CD4-positive, alpha-beta T cell (primary cell): ENCODE data around the gene MUC2. TPM values are rescaled to one million over a fixed set of nuclear protein-coding genes. Genes with fewer than 3 reads are reported as not detected.

ENCODE experiments used
- ATAC-seq: fragments of 200-7000 bp; cut with Tn5 transposase; one replicate; pipeline ENCODE4 v1.10.0; 2022; ENCODE audit warnings: mild to moderate bottlenecking; ENCODE audit not compliant: poor library complexity
- CTCF ChIA-PET: fragments of 350-600 bp; sonication (Branson Sonifier 250); formaldehyde crosslinking; loops from one replicate; lab custom pipeline; 2021; ENCODE audit warnings: antibody characterized with exemption, inconsistent platforms; lab: Charles Lee
- POLR2A ChIA-PET: fragments of 350-600 bp; sonication (Branson Sonifier 250); formaldehyde crosslinking; loops from one replicate; lab custom pipeline; 2021; ENCODE audit warnings: antibody characterized with exemption, inconsistent platforms; lab: Charles Lee
- DNase-seq, 14 experiments: peaks; one replicate each; pipeline ENCODE4 v3.0.0-alpha.2; 2013 to 2020; ENCODE audit warnings: mixed read lengths in 2 of 14
- H3K27ac ChIP-seq, 2 donors: one replicate each; pipeline versions ENCODE4 v1.5.1 to v1.7.0; 2013; ENCODE audit warnings: low read length in 2 of 2, low read depth in 1 of 2, mild to moderate bottlenecking in 1 of 2
- H3K27me3 ChIP-seq, 2 experiments: 1 replicate in 1 of 2; 2 replicates in 1 of 2; pipeline versions ENCODE4 v1.6.1 to v1.7.0; 2013; ENCODE audit warnings: low read length in 2 of 2, control low read depth in 1 of 2, mild to moderate bottlenecking in 1 of 2, moderate library complexity in 1 of 2; ENCODE audit not compliant: insufficient read depth in 2 of 2, control insufficient read depth in 1 of 2
- H3K36me3 ChIP-seq: one replicate; pipeline ENCODE4 v1.6.1; 2013; ENCODE audit warnings: low read length, control low read depth; ENCODE audit not compliant: insufficient read depth
- H3K4me1 ChIP-seq: one replicate; pipeline ENCODE4 v1.6.1; 2013; ENCODE audit warnings: low read length, control low read depth; ENCODE audit not compliant: insufficient read depth
- H3K4me3 ChIP-seq: one replicate; pipeline ENCODE4 v1.5.1; 2013; ENCODE audit warnings: mild to moderate bottlenecking, low read length, moderate library complexity
- H3K9me3 ChIP-seq, 2 experiments: 1 replicate in 1 of 2; 2 replicates in 1 of 2; pipeline versions ENCODE4 v1.6.1 to v1.7.0; 2013; ENCODE audit warnings: low read length in 2 of 2, mild to moderate bottlenecking in 2 of 2, control low read depth in 1 of 2, moderate library complexity in 1 of 2; ENCODE audit not compliant: control insufficient read depth in 1 of 2, insufficient read depth in 1 of 2
- H3K27ac Mint-ChIP-seq: one replicate; pipeline ENCODE4 v1.8.0; 2020; ENCODE audit warnings: mixed read lengths
- H3K27me3 Mint-ChIP-seq: one replicate; pipeline ENCODE4 v1.8.0; 2021; ENCODE audit warnings: mixed read lengths
- H3K36me3 Mint-ChIP-seq: one replicate; pipeline ENCODE4 v1.8.0; 2021; ENCODE audit warnings: low read depth, mixed read lengths
- H3K4me1 Mint-ChIP-seq: one replicate; pipeline ENCODE4 v1.8.0; 2021; ENCODE audit warnings: low read depth, mixed read lengths
- H3K4me3 Mint-ChIP-seq: one replicate; pipeline ENCODE4 v1.8.0; 2020; ENCODE audit warnings: mild to moderate bottlenecking, mixed read lengths
- H3K9me3 Mint-ChIP-seq: one replicate; pipeline ENCODE4 v1.8.0; 2020; ENCODE audit warnings: mixed read lengths
- CTCF ChIP-seq: fragments of 200-600 bp; IDR thresholded peaks from one replicate; pipeline ENCODE4 v1.8.0; 2022; ENCODE audit warnings: antibody characterized with exemption, mild to moderate bottlenecking
- intact Hi-C, 2 experiments: fragments of 100-400 bp; cut with DNase I in 1 of 2; cut with micrococcal nuclease in 1 of 2; formaldehyde crosslinking; loops; one replicate each; pipeline versions ENCODE4 v1.15.1 to v1.9.0; 2023 to 2025; cut with DNase I, micrococcal nuclease
- total RNA-seq, 174 experiments: library from RNA in 2 of 174; stranded (reverse) in 2 of 174; gene quantifications; one replicate each; pipeline ENCODE4 v1.2.3 and lab custom pipeline; 2021 to 2026

Gene MUC2
- total RNA-seq, 2 experiments from 2014 or later: not detected

- Histone ChIP-seq H3K27me3 (no peaks in the 10 kb centered on the region), H3K27ac (no peak overlapping the region), H3K4me3 (no peak overlapping the region), H3K9me3 (peaks cover 0 to 15% of the 10 kb centered on the region in 2 experiments), H3K36me3 (no peaks in the 10 kb centered on the region), H3K4me1 (no peaks in the 10 kb centered on the region)
- no peak overlapping the region for H3K27ac Mint-ChIP-seq
- H3K4me3 Mint-ChIP-seq: no peak overlapping the region
- no peaks in the 10 kb centered on the region for H3K9me3 Mint-ChIP-seq
- DNase-seq (no peak), ATAC-seq (no peak)
- intact Hi-C loops: no loop called here
- CTCF ChIA-PET: no interaction called here
- H3K36me3 Mint-ChIP-seq: no peaks in the 10 kb centered on the region
- no peaks in the 10 kb centered on the region for H3K4me1 Mint-ChIP-seq
- no peak for TF ChIP-seq CTCF
- H3K27me3 Mint-ChIP-seq: no peaks in the 10 kb centered on the region
- POLR2A ChIA-PET: no interaction called here
Measured at GRCh38 chr11:1026641-1027482, 47.8 kb upstream of the MUC2 start.

DNA sequence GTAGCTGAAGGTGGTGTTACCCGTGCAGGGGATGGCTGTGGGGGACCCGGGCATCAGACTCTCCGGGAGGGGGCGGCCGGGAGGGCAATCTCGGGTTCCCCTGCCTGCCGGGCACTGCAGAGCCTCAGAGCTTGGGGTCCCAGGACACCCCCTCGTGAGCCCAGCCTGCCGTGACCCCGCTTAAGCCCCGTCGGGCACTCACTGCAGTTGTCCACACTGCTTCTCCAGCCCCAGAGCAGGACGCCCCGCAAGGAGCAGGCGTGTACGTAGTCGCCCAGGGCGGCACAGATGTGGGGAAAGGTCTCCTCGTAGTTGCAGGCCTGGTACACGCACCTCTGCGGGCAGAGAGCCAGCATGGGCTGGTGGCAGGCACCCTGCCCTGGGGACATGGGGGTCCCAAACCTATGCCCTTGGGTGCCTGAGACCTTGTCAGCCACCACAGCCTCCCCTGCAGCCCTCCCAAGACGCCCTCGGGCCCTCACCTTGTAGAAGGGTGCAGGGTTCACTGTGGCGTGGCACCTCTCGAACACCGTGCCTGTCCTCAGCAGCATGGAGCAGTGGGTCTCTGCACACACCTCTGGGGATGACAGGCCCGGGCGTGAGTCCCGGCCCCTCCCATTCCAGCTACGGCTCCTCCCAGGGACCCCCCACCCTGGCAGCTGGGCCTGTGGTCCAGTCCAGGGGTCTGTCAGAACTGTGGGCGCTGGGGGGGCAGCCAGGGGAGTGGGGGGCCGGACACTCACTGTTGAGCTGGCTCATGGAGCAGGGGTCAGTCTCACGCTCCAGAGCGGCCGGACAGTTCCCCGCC is 47.0 kb upstream of the MUC2 start:
- no peak for DNase-seq
- intact Hi-C loops: no loop called here
- Histone ChIP-seq H3K9me3 (peaks cover 0 to 10% of the 10 kb centered on the region in 2 experiments), H3K27ac (no peak overlapping the region), H3K27me3 (no peaks in the 10 kb centered on the region), H3K4me1 (no peaks in the 10 kb centered on the region), H3K4me3 (no peak overlapping the region), H3K36me3 (no peaks in the 10 kb centered on the region)
- ATAC-seq: no peak
- Mint-ChIP-seq H3K4me3 (no peak overlapping the region), H3K4me1 (no peaks in the 10 kb centered on the region), H3K27me3 (no peaks in the 10 kb centered on the region), H3K27ac (no peak overlapping the region), H3K9me3 (no peaks in the 10 kb centered on the region), H3K36me3 (no peaks in the 10 kb centered on the region)
- no peak for TF ChIP-seq CTCF
- CTCF ChIA-PET: no interaction called here
- POLR2A ChIA-PET: no interaction called here

- Histone ChIP-seq H3K9me3 (peaks cover 0 to 10% of the 10 kb centered on the region in 2 experiments), H3K4me3 (no peak overlapping the region), H3K27ac (no peak overlapping the region), H3K4me1 (no peaks in the 10 kb centered on the region), H3K27me3 (no peaks in the 10 kb centered on the region), H3K36me3 (no peaks in the 10 kb centered on the region)
- no peak for ATAC-seq
- H3K9me3 Mint-ChIP-seq: no peaks in the 10 kb centered on the region
- no peak overlapping the region for H3K4me3 Mint-ChIP-seq
- intact Hi-C loops: no loop called here
- no peaks in the 10 kb centered on the region for H3K36me3 Mint-ChIP-seq
- no peak for DNase-seq
- H3K27ac Mint-ChIP-seq: no peak overlapping the region
- H3K4me1 Mint-ChIP-seq: no peaks in the 10 kb centered on the region
- H3K27me3 Mint-ChIP-seq: no peaks in the 10 kb centered on the region
- TF ChIP-seq CTCF: no peak
- ChIA-PET CTCF (no interaction called here), POLR2A (no interaction called here)
Measured at GRCh38 chr11:1028291-1028540, 46.5 kb upstream of the MUC2 start.
